GM12875 (cell line): ENCODE results near the gene SCGB3A1.

ENCODE experiments used
- H3K4me3 ChIP-seq: one replicate; pipeline ENCODE4 v1.5.1; 2011; ENCODE audit warnings: low read depth, low read length, control low read depth
- CTCF ChIP-seq: IDR thresholded peaks from 2 replicates; pipeline ENCODE4 v1.5.1; 2011; ENCODE audit warnings: low read depth, mild to moderate bottlenecking, control low read depth, inconsistent platforms, low read length, moderate library complexity, borderline replicate concordance; ENCODE audit not compliant: insufficient read depth

SCGB3A1 gene

GRCh38 chr5:180591311-180591887 is at the start of gene SCGB3A1:
SCGB3A1 (minus strand) TSS chr5:180591499; CDS start chr5:180591462, 37 bp downstream.
- H3K4me3 ChIP-seq = no peak within 1 kb of the TSS
- TF ChIP-seq CTCF = no peak

GRCh38 chr5:180640611-180640860 is 49.2 kb upstream of the SCGB3A1 start:
- no peak overlapping the region for H3K4me3 ChIP-seq
- no peak for TF ChIP-seq CTCF

- no peak for TF ChIP-seq CTCF
- no peak overlapping the region for H3K4me3 ChIP-seq
These were observed 48.7 kb upstream of the SCGB3A1 start for GRCh38 chr5:180639741-180640610.

- TF ChIP-seq CTCF = no peak
- H3K4me3 ChIP-seq = no peak overlapping the region
These were observed 48.0 kb upstream of the SCGB3A1 start for GRCh38 chr5:180639287-180639686.

- no peak overlapping the region for H3K4me3 ChIP-seq
- no peak for TF ChIP-seq CTCF
These were observed 46.8 kb upstream of the SCGB3A1 start for GRCh38 chr5:180637962-180638680.

GRCh38 chr5:180636403-180637075 is 45.2 kb upstream of the SCGB3A1 start:
- no peak for TF ChIP-seq CTCF
- no peak overlapping the region for H3K4me3 ChIP-seq

- TF ChIP-seq CTCF = no peak
- no peak overlapping the region for H3K4me3 ChIP-seq
These were observed 44.7 kb upstream of the SCGB3A1 start for GRCh38 chr5:180636016-180636402.
